Measurements from ENCODE around the gene KLF11.

DNA sequence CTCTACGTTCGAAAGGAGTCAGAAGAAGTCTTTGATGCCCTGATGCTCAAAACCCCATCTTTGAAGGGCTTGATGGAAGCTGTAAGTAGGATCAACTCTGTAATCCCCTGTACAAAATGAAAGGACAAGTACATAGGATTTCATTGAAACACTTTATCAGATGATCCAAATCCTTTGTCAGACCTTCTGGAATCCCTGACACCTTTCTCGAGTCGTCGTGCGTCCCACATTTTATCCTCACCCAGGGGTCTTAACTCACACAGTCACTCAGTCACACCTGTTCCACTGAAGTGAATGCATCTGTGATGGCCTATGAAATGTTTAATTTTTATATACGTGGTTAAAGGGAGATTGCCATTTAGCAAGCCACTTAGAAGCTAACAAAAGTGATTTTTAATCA is 47.0 kb upstream of the KLF11 start:
- TF ChIP-seq, protein P1, sequence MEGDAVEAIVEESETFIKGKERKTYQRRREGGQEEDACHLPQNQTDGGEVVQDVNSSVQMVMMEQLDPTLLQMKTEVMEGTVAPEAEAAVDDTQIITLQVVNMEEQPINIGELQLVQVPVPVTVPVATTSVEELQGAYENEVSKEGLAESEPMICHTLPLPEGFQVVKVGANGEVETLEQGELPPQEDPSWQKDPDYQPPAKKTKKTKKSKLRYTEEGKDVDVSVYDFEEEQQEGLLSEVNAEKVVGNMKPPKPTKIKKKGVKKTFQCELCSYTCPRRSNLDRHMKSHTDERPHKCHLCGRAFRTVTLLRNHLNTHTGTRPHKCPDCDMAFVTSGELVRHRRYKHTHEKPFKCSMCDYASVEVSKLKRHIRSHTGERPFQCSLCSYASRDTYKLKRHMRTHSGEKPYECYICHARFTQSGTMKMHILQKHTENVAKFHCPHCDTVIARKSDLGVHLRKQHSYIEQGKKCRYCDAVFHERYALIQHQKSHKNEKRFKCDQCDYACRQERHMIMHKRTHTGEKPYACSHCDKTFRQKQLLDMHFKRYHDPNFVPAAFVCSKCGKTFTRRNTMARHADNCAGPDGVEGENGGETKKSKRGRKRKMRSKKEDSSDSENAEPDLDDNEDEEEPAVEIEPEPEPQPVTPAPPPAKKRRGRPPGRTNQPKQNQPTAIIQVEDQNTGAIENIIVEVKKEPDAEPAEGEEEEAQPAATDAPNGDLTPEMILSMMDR (IDR thresholded peaks at IDR 0.05), result no peak
- no peak for TF ChIP-seq POLR2A (IDR thresholded peaks at IDR 0.05)

All from body of pancreas (tissue), 4 donors.